DMS 273 (cell line): ENCODE data around the gene RNASEH1.

Source experiments
- DNase-seq: peaks from one replicate; lab custom pipeline; 2025; ENCODE audit not compliant: unreplicated experiment; lab: John Stamatoyannopoulos, UW

Gene RNASEH1, protein sequence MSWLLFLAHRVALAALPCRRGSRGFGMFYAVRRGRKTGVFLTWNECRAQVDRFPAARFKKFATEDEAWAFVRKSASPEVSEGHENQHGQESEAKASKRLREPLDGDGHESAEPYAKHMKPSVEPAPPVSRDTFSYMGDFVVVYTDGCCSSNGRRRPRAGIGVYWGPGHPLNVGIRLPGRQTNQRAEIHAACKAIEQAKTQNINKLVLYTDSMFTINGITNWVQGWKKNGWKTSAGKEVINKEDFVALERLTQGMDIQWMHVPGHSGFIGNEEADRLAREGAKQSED

DNA sequence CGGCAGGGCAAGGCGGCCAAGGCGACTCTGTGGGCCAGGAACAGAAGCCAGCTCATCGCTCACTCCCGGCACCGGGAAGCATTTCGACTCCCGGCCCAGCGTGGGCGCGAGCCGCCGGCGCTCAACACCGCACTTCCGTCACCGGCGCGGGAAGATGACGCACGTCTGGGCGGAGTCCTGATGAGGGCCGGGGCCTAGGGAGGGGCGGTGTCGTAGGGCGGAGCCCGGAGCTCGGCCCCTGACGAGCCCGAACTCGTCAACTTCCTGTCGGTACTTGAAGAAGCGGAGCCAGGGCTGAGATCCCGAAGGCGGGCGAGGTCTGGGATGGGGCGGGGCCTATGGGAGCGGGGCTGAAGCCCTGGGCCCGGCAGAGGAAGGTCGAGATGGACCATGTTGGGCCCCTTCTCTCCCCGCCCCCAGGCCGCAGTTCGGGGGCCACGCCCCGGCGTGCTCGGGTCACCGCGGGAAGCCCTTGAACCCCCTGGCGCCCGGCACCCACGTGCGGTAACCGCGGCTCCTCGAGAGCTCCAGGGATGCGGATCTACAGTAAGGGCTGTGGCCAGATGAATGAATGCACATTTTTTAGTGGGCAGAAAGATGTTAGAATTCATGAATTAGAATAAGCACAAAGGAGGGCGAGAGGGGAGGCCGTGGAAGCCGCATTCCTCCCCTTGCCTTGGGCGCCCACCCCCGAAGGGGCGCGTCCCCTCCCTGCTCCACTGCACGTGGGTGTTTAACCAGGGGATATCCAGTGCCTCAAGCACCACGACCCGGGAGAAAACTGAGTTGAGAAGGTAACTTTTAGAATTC lies at the start of gene RNASEH1:
RNASEH1 (minus strand) TSS at position 129 of the 810 bp plus-strand sequence; CDS start at position 56, 73 bp downstream.
- DNase-seq: peak; percentile 99

DNA sequence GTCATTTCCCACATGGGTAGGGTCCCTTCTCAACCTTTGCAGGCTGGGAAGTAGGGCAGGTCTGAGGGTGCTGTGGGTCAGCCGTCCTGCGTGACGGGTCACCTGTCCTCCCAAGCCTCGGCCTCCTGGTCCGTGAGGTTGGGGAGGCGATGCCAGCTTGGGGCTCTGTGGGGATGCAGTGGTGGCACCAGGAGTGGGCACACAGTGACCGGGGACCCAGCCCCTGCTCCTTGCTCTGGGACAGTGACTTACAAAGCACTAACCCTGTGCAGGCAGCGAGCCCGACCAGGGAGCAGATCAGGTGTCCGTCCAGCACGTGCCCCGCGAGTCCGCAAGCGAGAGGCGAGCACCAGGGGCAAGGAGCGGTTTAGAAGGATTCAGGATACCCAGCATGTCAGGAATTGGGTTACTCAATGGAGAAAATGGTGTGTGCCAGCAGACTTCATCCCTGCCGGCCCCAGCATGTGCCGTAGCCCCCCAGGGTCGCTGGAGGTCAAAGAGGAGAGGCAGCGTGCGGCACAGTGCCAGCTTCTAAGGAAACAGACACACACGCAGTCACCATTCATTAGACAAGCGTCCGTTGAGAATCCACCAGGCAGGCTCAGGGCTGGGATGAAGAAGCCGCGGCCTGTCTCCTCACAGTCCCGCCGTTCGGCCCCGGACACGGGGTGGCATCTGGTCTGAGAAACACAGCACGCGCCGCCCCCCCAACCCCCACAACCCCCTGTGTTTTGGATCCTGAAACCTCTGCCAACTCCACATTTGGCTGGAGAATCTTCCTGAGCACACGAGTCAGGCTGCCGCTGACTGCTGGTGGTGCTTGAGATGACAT lies 48.5 kb upstream of the RNASEH1 start:
- DNase-seq: peak; percentile 62

DNA sequence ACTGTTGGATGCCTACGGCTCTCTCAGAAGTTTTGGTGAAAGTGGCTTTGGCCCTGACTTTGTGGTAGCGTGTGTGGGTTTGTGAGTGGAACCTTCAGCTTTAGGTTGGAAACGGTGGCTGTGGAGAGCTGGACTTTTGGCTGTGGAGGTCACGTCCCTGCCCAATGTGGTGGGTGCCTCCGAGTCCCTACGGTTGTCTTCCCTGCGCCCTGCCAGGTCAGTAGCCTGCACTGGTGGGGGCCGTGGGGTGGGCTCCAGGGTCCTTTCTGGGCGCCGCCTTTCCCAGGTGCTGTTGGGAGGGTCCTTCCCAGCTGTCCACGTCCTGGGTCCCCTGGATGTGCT lies 47.9 kb upstream of the RNASEH1 start:
- no peak for DNase-seq

DNA sequence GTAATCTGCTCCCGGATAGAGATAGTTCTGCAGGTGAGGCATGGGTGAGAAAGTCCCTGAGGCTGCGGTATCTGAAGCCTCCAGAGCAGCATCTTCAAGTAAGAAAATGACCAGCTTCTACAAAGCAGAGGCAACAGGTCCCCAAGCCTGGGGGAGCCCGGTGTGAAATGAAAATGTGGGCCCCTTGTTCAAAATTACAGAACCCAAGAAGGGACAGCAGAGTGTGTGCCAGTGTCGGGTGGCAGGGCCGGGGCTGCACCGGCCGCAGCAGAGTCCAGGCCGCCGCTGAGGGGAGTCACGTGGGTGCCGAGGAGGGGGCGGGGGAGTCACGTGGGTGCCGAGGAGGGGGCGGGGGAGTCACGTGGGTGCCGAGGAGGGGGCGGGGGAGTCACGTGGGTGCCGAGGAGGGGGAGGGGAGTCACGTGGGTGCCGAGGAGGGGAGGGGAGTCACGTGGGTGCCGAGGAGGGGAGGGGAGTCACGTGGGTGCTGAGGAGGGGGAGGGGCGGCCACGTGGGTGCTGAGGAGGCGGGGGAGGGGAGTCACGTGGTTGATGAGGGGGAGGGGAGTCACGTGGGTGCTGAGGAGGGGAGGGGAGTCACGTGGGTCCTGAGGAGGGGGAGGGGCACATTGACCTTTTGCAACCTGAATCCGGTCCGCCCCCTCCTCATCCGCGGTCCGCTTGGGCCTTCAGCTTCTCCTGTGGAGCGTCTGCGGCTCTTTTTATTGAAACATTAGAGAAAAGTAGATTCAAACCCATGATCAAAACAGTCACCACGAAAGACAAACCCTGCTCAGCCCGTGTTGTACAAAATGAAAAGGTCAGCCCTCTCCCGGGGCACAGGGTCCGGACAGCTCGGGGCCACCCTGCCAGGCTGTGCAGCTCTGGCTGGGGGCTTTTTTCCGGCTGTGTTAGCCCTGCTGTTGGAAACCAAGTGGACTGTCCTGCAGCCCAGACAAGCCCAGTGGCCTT lies 47.1 kb upstream of the RNASEH1 start:
- no peak for DNase-seq

DNA sequence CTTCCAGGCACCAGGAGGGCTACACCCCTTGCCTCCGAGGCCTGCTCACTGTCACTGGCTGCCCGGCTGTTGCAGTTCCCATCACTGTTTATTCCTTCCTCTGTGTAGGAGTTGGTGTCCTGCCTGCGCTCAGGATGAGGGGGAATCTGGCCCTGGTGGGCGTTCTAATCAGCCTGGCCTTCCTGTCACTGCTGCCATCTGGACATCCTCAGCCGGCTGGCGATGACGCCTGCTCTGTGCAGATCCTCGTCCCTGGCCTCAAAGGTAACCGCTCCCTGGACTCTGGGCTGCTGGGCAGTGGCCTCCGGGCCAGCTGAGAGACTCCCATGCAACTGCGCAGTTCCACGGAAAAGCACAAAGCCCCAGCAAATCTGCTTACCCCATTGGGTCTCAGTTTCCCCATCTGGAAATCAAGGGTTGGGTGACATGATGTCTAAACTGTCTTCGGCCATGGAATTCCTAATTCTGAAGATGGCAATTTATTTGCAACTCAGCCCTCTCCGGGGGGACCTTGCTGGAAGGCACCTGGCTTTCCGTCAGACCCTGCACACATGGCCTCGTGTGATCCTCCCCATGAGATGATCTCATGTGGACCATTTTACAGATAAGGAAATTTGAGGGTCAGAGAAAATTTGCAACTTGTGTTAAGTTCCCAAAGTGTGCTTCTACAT lies 46.2 kb upstream of the RNASEH1 start:
- no peak for DNase-seq

DNA sequence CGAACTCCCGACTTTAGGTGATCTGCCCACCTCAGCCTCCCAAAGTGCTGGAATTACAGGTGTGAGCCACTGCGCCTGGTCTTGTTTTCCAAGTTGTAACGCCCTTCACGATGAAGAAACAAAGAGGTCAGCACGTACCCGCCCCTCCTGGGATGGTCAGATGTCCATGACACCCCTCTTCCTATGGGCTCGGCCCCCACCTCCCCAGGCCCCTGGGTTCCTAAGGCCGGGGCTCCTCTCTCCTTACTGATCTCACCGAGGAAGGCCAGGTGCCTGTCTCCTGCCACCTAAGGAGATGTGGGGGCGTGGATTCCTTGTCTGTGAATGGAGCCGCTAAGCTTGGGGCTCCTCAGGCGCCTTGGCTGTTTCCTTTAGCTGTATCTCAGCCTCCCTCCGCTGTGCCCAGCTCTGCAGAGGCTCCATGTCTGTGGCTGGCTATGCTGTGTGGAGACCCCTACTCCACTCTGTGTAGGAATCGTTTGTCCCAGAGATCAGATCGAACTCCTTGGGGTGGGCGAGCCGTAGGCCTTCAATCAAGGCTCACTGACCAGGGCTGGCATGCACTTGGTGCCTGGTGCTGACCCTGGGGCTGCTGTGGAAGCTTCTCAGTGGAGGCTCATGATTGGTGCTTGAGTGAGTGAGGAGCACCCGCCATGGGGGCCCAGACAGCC lies 45.5 kb upstream of the RNASEH1 start:
- no peak for DNase-seq

DNA sequence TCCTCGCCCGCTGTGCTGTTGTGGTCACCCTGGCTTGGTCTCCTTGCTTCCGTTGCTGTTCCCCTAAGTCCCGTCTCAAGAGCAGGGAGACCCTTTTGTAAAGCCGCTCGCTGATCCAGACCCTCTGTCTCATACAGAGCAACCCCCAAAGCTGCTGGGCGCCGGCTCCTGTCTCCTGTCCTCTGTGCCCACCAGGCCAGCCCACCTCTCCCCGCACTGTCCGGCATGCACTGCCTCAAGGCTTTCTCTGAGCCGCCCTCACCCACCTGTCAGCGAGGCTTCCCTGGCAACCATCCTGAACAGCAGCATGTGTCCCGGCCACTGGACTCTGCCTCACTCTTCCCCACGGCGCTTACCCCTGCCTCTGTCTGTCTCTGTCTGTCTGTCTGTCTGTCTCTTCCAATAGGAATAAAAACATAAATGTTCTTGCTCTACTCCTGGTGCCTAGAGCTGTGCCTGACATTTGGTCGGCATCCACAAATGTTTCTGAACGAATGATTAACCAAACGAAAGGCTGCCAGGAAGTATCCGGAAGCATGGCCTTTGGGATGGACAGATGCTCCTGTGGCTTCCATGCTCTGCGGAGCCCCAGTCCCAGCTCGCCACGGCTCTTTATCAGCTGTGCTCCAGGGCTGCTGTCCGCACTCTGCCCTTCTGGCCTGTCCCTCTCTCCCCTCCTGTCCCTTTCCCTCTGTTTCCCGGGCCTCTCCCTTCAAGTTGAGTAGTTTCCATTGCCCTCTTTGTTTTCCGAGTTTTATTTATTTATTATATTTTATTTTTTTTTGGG lies 44.6 kb upstream of the RNASEH1 start:
- no peak for DNase-seq

DNA sequence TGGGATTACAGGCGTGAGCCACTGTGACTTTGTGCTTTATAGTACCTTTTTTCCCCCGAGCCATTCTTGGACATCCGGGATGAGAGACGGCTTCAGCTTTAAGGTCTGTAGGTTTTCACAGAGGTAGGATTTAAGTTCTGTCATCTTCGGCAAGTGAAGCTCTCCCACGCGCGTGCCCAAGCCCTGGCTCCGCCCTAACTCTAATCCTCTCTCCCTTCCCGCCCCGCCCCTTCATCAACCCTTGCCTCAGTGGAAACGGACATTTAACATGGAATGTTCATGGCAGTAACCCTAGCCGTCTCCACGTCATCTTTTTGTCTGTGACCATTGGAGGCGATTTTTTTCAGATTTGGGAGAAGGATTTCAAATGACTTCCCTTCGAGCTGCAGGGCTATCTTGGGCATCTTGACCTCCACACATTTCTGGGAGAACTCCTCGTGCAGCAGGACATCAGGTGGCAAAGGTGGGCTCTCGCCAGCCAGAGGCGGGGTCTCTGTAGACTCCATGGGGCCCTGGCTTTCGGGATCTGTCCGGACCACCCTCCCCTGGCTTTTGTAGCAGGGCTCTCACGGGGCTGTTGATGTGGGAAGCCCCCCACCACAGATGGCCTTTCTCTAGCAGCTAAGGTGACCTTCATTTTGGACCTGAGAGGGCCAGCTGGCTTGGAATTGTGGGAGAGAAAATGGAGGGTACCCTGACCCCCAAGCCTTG lies 43.6 kb upstream of the RNASEH1 start:
- DNase-seq: no peak

DNA sequence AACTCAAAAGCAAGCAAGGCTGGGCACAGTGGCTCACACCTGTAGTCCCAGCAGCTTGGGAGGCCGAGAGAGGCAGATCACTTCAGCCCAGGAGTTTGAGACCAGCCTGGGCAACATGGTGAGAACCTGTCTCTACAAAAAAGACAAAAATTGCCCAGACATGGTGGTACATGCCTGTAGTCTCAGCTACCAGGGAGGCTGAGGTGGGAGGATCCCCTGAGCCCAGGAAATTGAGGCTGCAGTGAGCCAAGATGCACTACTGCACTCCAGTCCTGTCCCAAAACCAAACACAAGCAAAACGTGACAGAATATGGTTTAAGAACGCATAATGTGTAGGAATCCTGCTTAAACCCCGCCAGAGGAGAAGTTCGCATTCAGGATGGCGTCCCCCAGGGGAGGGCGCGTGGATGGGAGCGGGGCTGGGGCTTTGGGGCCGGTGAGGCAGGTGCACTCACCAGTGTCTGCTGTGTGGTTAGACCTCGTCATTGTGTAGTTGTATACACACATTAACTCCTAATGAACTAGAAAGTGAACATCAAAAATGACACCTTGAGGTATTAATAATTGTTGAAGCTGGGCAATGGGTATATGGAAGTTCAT lies 42.2 kb upstream of the RNASEH1 start:
- DNase-seq: no peak

DNA sequence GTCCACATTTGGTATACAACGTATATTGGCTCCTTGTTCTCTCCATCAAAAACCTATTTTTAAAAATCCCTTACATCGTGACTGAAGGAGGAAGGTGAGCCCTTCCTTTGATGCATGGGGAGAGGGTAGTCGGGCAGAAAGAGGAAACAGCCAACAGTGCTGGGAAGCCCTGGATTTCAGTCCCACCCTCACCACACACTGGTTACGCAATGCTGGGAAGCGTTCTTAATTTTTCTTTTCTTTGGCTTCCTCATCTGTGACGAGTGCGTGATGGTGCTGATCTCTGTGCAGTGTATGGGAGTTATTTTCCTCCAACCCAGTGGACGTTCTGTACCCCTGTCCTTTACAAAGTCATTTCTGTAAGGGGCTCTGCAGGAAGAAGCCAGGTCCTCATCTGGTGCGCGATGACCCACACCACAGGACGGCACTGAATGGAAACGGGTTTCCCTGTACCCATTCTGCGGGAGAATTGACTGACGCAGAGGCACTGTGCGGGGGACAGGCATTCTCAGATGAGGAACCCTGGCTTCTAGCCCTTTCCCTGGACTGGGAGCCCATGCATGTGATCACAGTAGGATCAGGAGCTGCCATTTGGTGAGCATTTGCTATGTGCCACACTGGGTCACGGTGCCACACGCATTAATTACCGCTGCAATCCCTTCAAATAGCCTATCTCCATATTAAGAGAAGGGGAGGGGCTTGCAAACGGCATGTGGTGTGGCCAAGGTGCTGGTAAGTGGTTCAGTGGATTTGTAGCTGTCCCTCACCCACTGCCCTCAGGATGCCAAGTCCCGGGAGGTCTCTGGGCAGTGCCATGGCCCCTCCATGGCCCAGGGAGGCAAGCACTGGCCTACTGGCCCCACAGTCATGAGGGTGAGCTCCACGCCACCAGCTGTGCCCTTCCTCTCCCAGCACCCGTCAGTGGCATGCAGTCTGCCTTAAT lies 41.0 kb upstream of the RNASEH1 start:
- no peak for DNase-seq

DNA sequence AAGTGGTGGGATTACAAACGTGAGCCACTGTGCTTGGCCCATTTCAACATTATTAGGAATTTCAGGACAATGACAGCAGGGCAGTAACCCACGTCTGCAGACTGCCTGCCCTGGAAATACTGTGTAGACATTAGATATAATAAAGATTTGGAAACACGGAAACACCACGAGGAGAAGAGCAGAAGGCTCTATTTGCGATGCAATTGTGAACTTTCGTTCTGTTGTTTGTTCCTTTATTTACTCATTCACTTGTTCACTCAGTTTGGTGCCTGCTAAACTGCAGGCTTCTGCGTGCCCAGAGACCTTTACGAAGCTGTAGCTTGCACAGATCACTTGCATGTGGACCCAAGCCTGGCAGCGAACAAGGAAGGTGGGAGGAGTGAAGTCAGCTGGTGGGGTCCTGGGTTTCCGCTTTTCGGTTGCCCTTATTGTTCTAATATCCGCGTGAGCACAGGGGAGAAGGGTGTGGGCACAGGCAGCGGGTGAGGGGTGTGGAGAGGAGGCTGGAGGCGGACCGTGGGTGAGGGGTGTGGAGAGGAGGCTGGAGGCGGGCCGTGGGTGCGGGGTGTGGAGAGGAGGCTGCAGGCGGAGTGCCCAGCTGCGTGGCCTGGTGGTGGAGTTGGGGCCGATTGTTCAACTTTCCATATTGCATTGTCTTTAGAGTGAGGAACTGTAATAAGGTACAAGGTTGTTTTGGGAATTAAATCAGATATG lies 40.2 kb upstream of the RNASEH1 start:
- DNase-seq: no peak

DNA sequence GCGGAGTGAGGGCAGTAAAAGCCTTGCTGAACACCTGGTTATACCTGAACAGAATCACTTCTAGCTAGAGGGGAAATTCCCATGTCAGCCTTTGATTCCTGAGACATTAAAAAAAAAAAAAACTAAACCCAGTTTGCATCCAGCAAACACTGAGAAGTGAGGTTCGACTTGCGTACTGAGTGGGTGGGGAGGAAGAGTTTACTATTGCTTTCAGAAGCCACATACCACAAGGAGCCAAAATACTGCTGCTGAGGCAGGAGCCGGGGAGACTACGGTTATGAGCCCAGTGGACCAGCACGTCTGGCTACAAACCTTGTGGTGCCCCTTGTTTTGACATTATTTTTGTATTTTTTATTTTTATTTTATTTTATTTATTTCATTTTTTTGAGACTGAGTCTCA lies 39.4 kb upstream of the RNASEH1 start:
- DNase-seq: no peak

DNA sequence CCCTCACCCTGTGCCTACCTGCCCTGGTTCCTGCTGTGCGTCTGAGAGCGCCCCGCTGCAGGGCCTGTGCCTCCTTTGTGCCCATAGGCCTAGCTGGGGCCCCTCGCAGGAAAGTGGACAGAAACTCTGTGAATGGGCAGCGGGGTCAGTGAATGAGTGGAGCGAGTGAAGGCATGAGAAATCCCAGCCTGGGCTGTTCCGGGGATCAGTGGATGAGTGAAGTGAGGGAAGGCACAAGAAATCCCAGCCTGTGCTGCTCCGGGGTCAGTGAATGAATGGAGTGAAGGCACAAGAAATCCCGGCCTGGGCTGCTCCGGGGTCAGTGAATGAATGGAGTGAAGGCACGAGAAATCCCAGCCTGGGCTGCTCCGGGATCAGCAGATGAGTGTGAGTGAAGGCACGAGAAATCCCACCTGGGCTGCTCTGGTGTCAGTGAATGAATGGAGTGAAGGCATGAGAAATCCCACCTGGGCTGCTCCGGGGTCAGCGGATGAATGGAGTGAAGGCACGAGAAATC lies 38.8 kb upstream of the RNASEH1 start:
- no peak for DNase-seq

DNA sequence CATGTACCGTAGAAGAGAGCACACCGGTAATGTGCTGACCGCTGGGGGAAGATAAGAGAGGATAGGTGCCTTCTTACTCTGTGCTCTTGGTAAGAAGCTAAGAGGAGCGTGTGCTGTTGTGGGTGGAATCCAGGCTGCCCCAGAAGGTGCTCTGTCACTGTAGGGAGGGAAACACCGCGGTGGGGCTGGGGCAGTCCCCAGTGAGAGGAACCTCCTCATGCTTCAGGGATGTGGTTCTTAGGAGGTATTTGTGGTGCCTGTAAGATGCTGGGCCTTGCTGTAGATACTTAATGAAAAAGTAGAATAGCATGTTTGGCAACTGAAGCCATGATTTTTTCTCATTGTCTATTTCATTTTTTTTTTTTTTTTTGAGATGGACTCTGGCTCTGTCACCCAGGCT lies 37.9 kb upstream of the RNASEH1 start:
- DNase-seq: no peak

DNA sequence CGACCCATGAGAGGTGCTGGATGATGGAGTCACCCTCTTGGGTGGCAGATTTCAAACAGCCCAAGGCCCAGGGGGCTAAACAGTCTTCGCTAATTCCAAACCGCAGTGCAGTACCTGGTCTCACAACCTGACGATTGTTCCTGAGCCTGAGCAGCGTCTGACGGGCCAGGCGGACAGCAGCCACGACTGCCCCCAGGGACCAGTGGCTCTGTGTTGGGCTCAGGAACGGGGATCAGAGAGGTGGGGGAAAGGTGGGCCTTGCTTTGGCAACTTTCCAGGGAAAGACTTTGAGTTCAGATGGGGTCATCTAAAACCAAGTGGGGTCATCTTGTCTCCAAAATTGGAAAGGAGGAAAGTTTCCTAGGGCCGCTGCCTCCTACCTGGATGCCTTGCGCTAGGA lies 37.3 kb upstream of the RNASEH1 start:
- no peak for DNase-seq
